SK-N-SH treated with all-trans-retinoic acid at 6 μM for 48 hours (cell line): ENCODE results near the gene OMD.

ENCODE experiments used
- ARNTL ChIP-seq: fragments of 450-650 bp; formaldehyde crosslinking; IDR thresholded peaks from 2 replicates; pipeline ENCODE4 v1.5.0; 2020; ENCODE audit warnings: low read depth, mild to moderate bottlenecking, moderate library complexity, borderline replicate concordance
- ESRRG ChIP-seq: fragments of 250-450 bp; sonication (Bioruptor Pico); IDR thresholded peaks from 2 replicates; pipeline ENCODE4 v1.6.1; 2021; ENCODE audit warnings: mild to moderate bottlenecking
- ISL1 ChIP-seq: fragments of 250-450 bp; sonication (Bioruptor Pico); IDR thresholded peaks from 2 replicates; pipeline ENCODE4 v2.1.2; 2022; ENCODE audit warnings: mild to moderate bottlenecking, moderate library complexity
- PPARA ChIP-seq: fragments of 250-450 bp; sonication (Bioruptor Pico); IDR thresholded peaks from 2 replicates; pipeline ENCODE4 v1.5.0; 2020; ENCODE audit warnings: mild to moderate bottlenecking, borderline replicate concordance
- RARB ChIP-seq: fragments of 250-450 bp; sonication (Bioruptor Pico); IDR thresholded peaks from 2 replicates; pipeline ENCODE4 v1.8.0; 2021; ENCODE audit warnings: mild to moderate bottlenecking, moderate library complexity
- ZC3H10 ChIP-seq: fragments of 250-450 bp; sonication (Bioruptor Pico); IDR thresholded peaks from 2 replicates; pipeline ENCODE4 v1.5.1; 2021; ENCODE audit warnings: mild to moderate bottlenecking, moderate library complexity
- ZFP3 ChIP-seq: fragments of 250-450 bp; sonication (Bioruptor Pico); IDR thresholded peaks from 2 replicates; pipeline ENCODE4 v1.5.0; 2020; ENCODE audit warnings: mild to moderate bottlenecking, moderate library complexity
- ZFP30 ChIP-seq: fragments of 450-650 bp; formaldehyde crosslinking; IDR thresholded peaks from 2 replicates; pipeline ENCODE4 v1.5.0; 2022; ENCODE audit warnings: mild to moderate bottlenecking, moderate library complexity
- ZNF8 ChIP-seq: fragments of 450-650 bp; formaldehyde crosslinking; IDR thresholded peaks from 2 replicates; pipeline ENCODE4 v1.5.0; 2020; ENCODE audit warnings: mild to moderate bottlenecking, moderate library complexity
- TF ChIP-seq, protein P1 (sequence below): fragments of 250-450 bp; sonication (Bioruptor Pico); IDR thresholded peaks from 2 replicates; pipeline ENCODE4 v1.8.0; 2020; ENCODE audit warnings: mild to moderate bottlenecking, moderate library complexity, borderline replicate concordance
- TF ChIP-seq, protein P2 (sequence below): fragments of 250-450 bp; sonication (Bioruptor Pico); IDR thresholded peaks from 2 replicates; pipeline ENCODE4 v1.5.1; 2020; ENCODE audit warnings: low read depth, mild to moderate bottlenecking, moderate library complexity

DNA sequence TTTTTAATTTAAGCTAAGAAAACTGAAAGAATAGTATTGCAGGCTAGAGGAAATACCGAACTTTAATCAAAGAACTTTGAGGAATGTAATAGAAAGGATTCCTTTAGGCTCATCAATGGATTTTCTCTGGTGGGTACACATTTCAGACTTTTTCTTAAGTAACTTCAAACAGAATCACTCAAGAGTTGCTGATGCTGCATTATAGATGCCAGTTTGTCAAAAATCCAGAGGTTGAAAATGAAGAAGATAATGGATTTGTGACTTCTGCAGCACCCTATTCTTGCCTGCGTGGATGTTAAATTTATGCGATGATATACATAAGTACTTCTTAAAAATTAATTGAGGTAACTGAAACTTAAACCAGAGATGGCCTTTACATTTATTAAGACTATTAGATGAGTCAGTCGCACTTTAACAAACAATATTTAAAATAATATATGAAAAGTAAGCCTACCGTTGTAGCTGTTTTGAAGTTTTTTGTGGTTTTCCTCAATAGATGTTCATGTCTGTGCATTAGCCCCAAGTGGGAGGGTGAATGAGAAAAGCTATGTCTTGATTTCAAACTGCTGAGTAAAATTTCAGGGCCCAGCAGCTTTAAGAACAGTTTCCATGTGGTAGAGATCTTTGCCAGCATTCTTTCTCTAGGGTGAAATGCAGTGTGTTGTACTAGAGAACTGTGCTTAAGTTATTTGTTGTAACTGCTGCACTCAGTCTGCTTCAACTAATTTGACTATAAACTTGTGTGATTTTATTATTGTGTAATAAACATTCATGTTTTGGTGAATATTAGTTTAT is 20.0 kb downstream of the OMD start, which contains the start of gene OGN:
- TF ChIP-seq RARB (CRISPR knock-in tag) (no peak), PPARA (no peak), ZC3H10 (CRISPR knock-in tag) (no peak), ESRRG (CRISPR knock-in tag) (no peak), ZFP3 (CRISPR knock-in tag) (no peak), ZNF8 (no peak), ARNTL (CRISPR knock-in tag) (no peak), ISL1 (CRISPR knock-in tag) (no peak), ZFP30 (CRISPR knock-in tag) (no peak)
- TF ChIP-seq, protein P1, sequence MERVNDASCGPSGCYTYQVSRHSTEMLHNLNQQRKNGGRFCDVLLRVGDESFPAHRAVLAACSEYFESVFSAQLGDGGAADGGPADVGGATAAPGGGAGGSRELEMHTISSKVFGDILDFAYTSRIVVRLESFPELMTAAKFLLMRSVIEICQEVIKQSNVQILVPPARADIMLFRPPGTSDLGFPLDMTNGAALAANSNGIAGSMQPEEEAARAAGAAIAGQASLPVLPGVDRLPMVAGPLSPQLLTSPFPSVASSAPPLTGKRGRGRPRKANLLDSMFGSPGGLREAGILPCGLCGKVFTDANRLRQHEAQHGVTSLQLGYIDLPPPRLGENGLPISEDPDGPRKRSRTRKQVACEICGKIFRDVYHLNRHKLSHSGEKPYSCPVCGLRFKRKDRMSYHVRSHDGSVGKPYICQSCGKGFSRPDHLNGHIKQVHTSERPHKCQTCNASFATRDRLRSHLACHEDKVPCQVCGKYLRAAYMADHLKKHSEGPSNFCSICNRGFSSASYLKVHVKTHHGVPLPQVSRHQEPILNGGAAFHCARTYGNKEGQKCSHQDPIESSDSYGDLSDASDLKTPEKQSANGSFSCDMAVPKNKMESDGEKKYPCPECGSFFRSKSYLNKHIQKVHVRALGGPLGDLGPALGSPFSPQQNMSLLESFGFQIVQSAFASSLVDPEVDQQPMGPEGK (CRISPR knock-in tag): no peak
- TF ChIP-seq, protein P2, sequence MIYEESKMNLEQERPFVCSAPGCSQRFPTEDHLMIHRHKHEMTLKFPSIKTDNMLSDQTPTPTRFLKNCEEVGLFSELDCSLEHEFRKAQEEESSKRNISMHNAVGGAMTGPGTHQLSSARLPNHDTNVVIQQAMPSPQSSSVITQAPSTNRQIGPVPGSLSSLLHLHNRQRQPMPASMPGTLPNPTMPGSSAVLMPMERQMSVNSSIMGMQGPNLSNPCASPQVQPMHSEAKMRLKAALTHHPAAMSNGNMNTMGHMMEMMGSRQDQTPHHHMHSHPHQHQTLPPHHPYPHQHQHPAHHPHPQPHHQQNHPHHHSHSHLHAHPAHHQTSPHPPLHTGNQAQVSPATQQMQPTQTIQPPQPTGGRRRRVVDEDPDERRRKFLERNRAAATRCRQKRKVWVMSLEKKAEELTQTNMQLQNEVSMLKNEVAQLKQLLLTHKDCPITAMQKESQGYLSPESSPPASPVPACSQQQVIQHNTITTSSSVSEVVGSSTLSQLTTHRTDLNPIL (CRISPR knock-in tag): no peak
